ENCODE measurements around the gene NCOA1. TPM values are rescaled to one million over a fixed set of nuclear protein-coding genes. Genes with fewer than 3 reads are reported as not detected.

The NCOA1 gene
- polyA plus RNA-seq, 1 donor (not counting 4 experiments of a cell fraction or from before 2014, with no cell fraction given): 5.0 TPM

GRCh38 chr2:24768013-24768412, 277.0 kb downstream of the NCOA1 start:
- Histone ChIP-seq H3K4me2 (ENCODE audit: control insufficient read depth, extremely low read depth, insufficient read depth, low read depth, low read length) (no peak overlapping the region), H2AFZ (ENCODE audit: control insufficient read depth, low read length) (no peak overlapping the region), H3K9me3 (ENCODE audit: control insufficient read depth, low read depth, low read length) (no peaks in the 10 kb centered on the region), H3K4me3 (ENCODE audit: control insufficient read depth in 2 of 3, extremely low read depth in 1 of 3, insufficient read depth in 2 of 3, low read depth in 1 of 3, low read length in 3 of 3) (no peak overlapping the region), H3K27me3 (ENCODE audit: control insufficient read depth, extremely low read depth, insufficient read depth, low read length) (no peaks in the 10 kb centered on the region), H3K9me1 (ENCODE audit: control insufficient read depth, extremely low read depth, insufficient read depth, low read length) (no peaks in the 10 kb centered on the region), H3K79me2 (ENCODE audit: control insufficient read depth, insufficient read depth, low read length) (no peaks in the 10 kb centered on the region), H3K9ac (ENCODE audit: control insufficient read depth, extremely low read depth, insufficient read depth, low read length) (no peak overlapping the region), H3K36me3 (ENCODE audit: control insufficient read depth in 2 of 2, extremely low read depth in 1 of 2, insufficient read depth in 2 of 2, low read length in 2 of 2) (peaks cover 0 to 1% of the 10 kb centered on the region in 2 experiments), H3K27ac (ENCODE audit: control insufficient read depth, insufficient read depth, low read length) (no peak overlapping the region), H3K4me1 (ENCODE audit: control insufficient read depth, extremely low read depth, insufficient read depth, low read length) (no peaks in the 10 kb centered on the region), H4K20me1 (ENCODE audit: control insufficient read depth, extremely low read depth, insufficient read depth, low read length) (no peaks in the 10 kb centered on the region)
- dilution Hi-C loops (cut with MboI; ENCODE audit: extremely low pct_ligation_motif_present, low sequenced_read_pairs): no loop called here
- no peak for DNase-seq (ENCODE audit: low read depth, low spot score)
- FAIRE-seq: no peak
- no peak for TF ChIP-seq EZH2 (IDR thresholded peaks at IDR 0.05; ENCODE audit: low read length)
- TF ChIP-seq, protein P1, sequence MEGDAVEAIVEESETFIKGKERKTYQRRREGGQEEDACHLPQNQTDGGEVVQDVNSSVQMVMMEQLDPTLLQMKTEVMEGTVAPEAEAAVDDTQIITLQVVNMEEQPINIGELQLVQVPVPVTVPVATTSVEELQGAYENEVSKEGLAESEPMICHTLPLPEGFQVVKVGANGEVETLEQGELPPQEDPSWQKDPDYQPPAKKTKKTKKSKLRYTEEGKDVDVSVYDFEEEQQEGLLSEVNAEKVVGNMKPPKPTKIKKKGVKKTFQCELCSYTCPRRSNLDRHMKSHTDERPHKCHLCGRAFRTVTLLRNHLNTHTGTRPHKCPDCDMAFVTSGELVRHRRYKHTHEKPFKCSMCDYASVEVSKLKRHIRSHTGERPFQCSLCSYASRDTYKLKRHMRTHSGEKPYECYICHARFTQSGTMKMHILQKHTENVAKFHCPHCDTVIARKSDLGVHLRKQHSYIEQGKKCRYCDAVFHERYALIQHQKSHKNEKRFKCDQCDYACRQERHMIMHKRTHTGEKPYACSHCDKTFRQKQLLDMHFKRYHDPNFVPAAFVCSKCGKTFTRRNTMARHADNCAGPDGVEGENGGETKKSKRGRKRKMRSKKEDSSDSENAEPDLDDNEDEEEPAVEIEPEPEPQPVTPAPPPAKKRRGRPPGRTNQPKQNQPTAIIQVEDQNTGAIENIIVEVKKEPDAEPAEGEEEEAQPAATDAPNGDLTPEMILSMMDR (optimal IDR thresholded peaks at IDR 0.05 in 1 of 3, IDR thresholded peaks at IDR 0.05 in 1 of 3, conservative IDR thresholded peaks at IDR 0.05 in 1 of 3; ENCODE audit: extremely low read depth in 1 of 3, insufficient read depth in 2 of 3, low read length in 3 of 3): no peak

- H4K20me1 ChIP-seq (ENCODE audit: control insufficient read depth, extremely low read depth, insufficient read depth, low read length): no peaks in the 10 kb centered on the region
- H3K27ac ChIP-seq (ENCODE audit: control insufficient read depth, insufficient read depth, low read length): no peak overlapping the region
- TF ChIP-seq EZH2 (IDR thresholded peaks at IDR 0.05; ENCODE audit: low read length): no peak
- TF ChIP-seq, protein P1 (optimal IDR thresholded peaks at IDR 0.05 in 1 of 3, IDR thresholded peaks at IDR 0.05 in 1 of 3, conservative IDR thresholded peaks at IDR 0.05 in 1 of 3; ENCODE audit: extremely low read depth in 1 of 3, insufficient read depth in 2 of 3, low read length in 3 of 3): no peak
- H3K27me3 ChIP-seq (ENCODE audit: control insufficient read depth, extremely low read depth, insufficient read depth, low read length): no peaks in the 10 kb centered on the region
- H3K36me3 ChIP-seq (ENCODE audit: control insufficient read depth in 2 of 2, extremely low read depth in 1 of 2, insufficient read depth in 2 of 2, low read length in 2 of 2): peaks cover 0 to 1% of the 10 kb centered on the region in 2 experiments
- DNase-seq (ENCODE audit: low read depth, low spot score) (no peak), FAIRE-seq (no peak)
- no peak overlapping the region for H2AFZ ChIP-seq (ENCODE audit: control insufficient read depth, low read length)
- H3K9ac ChIP-seq (ENCODE audit: control insufficient read depth, extremely low read depth, insufficient read depth, low read length): no peak overlapping the region
- H3K4me1 ChIP-seq (ENCODE audit: control insufficient read depth, extremely low read depth, insufficient read depth, low read length): no peaks in the 10 kb centered on the region
- no peak overlapping the region for H3K4me3 ChIP-seq (ENCODE audit: control insufficient read depth in 2 of 3, extremely low read depth in 1 of 3, insufficient read depth in 2 of 3, low read depth in 1 of 3, low read length in 3 of 3)
- dilution Hi-C loops (cut with MboI; ENCODE audit: extremely low pct_ligation_motif_present, low sequenced_read_pairs): no loop called here
- H3K9me3 ChIP-seq (ENCODE audit: control insufficient read depth, low read depth, low read length): no peaks in the 10 kb centered on the region
- H3K79me2 ChIP-seq (ENCODE audit: control insufficient read depth, insufficient read depth, low read length): no peaks in the 10 kb centered on the region
- H3K9me1 ChIP-seq (ENCODE audit: control insufficient read depth, extremely low read depth, insufficient read depth, low read length): no peaks in the 10 kb centered on the region
- no peak overlapping the region for H3K4me2 ChIP-seq (ENCODE audit: control insufficient read depth, extremely low read depth, insufficient read depth, low read depth, low read length)
Observed at GRCh38 chr2:24768601-24769000, 277.5 kb downstream of the NCOA1 start.

All from keratinocyte (primary cell).